Lung (tissue), 12 donors: ENCODE results near the gene MTM1. TPM values are rescaled to one million over a fixed set of nuclear protein-coding genes. Genes with fewer than 3 reads are reported as not detected.

Experiments used
- ATAC-seq: fragments of 200-7000 bp; cut with Tn5 transposase; one replicate; pipeline ENCODE4 v1.9.1; 2020; ENCODE audit warnings: moderate number of reproducible peaks; ENCODE audit not compliant: insufficient read depth, low FRiP score
- DNase-seq, 3 donors: peaks; one replicate each; pipeline ENCODE4 v3.0.0-alpha.2; 2013 to 2017
- H3K27ac ChIP-seq, 2 donors: one replicate each; pipeline ENCODE4 v1.5.1; 2013; ENCODE audit warnings: mild to moderate bottlenecking in 2 of 2, moderate library complexity in 2 of 2, control low read depth in 1 of 2, inconsistent platforms in 1 of 2, low read depth in 1 of 2, low read length in 1 of 2
- H3K27me3 ChIP-seq, 3 donors: one replicate each; pipeline ENCODE4 v1.5.1; 2013; ENCODE audit warnings: low read length in 2 of 3; ENCODE audit not compliant: control insufficient read depth in 3 of 3, insufficient read depth in 3 of 3
- H3K36me3 ChIP-seq, 4 donors: one replicate each; pipeline ENCODE4 v1.5.1; 2013; ENCODE audit warnings: low read length in 4 of 4, mild to moderate bottlenecking in 1 of 4, moderate library complexity in 1 of 4; ENCODE audit not compliant: control insufficient read depth in 4 of 4, insufficient read depth in 4 of 4
- H3K4me1 ChIP-seq, 5 donors: one replicate each; pipeline ENCODE4 v1.5.1; 2013; ENCODE audit warnings: low read length in 5 of 5, mild to moderate bottlenecking in 2 of 5, moderate library complexity in 1 of 5; ENCODE audit not compliant: control insufficient read depth in 5 of 5, insufficient read depth in 5 of 5
- H3K4me3 ChIP-seq: one replicate; pipeline ENCODE4 v1.5.1; 2013; ENCODE audit warnings: mild to moderate bottlenecking, control low read depth, moderate library complexity
- H3K9ac ChIP-seq, 2 donors: one replicate each; pipeline ENCODE4 v1.5.1; 2013; ENCODE audit warnings: low read length in 2 of 2, control low read depth in 1 of 2; ENCODE audit not compliant: insufficient read depth in 1 of 2
- H3K9me3 ChIP-seq, 4 donors: one replicate each; pipeline ENCODE4 v1.5.1; 2013; ENCODE audit warnings: low read length in 3 of 4, mild to moderate bottlenecking in 1 of 4, moderate library complexity in 1 of 4; ENCODE audit not compliant: control insufficient read depth in 4 of 4, insufficient read depth in 3 of 4
- WGBS, 2 donors: extraction: QIAGEN DNeasy Blood & Tissue Kit; methylation state at CpG; one replicate each; pipeline ENCODE4 v1.1.7; 2013; 5-methylcytosine and 5-hydroxymethylcytosine counted together
- polyA plus RNA-seq, 2 donors: library from polyadenylated mRNA; stranded (reverse); fragments of 200-250 nt; gene quantifications; one replicate each; pipeline ENCODE4 v1.2.1, GENCODE V29; 2013
- total RNA-seq, 2 donors: library from RNA; depleted of rRNA in 1 of 2; stranded (reverse); fragments of >200 nt in 1 of 2; gene quantifications; one replicate each; pipeline ENCODE4 v1.2.1, GENCODE V29; 2014 to 2021
- TF ChIP-seq, protein P1 (sequence below): IDR thresholded peaks from 2 replicates; pipeline ENCODE4 v1.5.1; 2012; ENCODE audit warnings: mild to moderate bottlenecking; ENCODE audit errors: control extremely low read depth, extremely low read depth
- donor health status: control.
- donor health status: control.
- donor health status: Bipolar disorder and iron deficiency.
- donor health status: healthy.
- donor health status: DM: yes; HTN: yes; CAD: no.

Gene MTM1
- total and polyA plus RNA-seq, 4 donors: 4.6 to 31.2 (median 14.5) TPM

DNA sequence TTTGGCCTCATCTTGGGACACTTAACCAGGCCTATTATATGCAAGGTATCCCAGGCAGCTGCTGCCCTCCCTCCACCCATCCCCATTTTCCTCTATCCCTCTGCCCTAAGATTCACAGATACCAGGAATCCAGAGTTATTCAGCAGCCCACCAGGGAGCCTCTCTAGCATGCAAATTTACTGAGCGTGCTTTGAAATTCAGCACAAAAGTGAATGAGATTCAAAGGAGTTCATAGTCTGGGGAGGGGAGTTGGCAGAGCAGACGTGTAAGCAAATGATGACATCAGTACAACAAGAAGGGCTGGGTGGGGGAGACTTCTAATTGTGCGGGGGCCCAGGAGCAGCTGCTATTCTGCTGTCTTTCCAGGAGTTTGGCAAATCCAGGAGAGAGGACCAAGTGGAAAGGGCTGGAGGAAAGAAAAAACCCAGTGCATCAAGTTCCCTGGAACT, 1.7 kb upstream of the MTM1 start:
- H3K9me3 ChIP-seq: peaks cover 0 to 3% (median 0%) of the 10 kb centered on the region in 4 donors
- peaks cover 0 to 3% (median 0%) of the 10 kb centered on the region in 3 donors for H3K27me3 ChIP-seq
- no peak overlapping the region for H3K4me3 ChIP-seq
- peaks cover 0 to 12% (median 0%) of the 10 kb centered on the region in 5 donors for H3K4me1 ChIP-seq
- H3K9ac ChIP-seq: no peak overlapping the region
- 61 to 78% methylated on average over 3 of the region's 3 CpGs for WGBS, 2 donors
- no peak for ATAC-seq
- TF ChIP-seq, protein P1, sequence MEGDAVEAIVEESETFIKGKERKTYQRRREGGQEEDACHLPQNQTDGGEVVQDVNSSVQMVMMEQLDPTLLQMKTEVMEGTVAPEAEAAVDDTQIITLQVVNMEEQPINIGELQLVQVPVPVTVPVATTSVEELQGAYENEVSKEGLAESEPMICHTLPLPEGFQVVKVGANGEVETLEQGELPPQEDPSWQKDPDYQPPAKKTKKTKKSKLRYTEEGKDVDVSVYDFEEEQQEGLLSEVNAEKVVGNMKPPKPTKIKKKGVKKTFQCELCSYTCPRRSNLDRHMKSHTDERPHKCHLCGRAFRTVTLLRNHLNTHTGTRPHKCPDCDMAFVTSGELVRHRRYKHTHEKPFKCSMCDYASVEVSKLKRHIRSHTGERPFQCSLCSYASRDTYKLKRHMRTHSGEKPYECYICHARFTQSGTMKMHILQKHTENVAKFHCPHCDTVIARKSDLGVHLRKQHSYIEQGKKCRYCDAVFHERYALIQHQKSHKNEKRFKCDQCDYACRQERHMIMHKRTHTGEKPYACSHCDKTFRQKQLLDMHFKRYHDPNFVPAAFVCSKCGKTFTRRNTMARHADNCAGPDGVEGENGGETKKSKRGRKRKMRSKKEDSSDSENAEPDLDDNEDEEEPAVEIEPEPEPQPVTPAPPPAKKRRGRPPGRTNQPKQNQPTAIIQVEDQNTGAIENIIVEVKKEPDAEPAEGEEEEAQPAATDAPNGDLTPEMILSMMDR: no peak
- H3K27ac ChIP-seq: no peak overlapping the region
- peak in 2 of 3 donors; percentile 41 to 52 for DNase-seq
- no peaks in the 10 kb centered on the region for H3K36me3 ChIP-seq

DNA sequence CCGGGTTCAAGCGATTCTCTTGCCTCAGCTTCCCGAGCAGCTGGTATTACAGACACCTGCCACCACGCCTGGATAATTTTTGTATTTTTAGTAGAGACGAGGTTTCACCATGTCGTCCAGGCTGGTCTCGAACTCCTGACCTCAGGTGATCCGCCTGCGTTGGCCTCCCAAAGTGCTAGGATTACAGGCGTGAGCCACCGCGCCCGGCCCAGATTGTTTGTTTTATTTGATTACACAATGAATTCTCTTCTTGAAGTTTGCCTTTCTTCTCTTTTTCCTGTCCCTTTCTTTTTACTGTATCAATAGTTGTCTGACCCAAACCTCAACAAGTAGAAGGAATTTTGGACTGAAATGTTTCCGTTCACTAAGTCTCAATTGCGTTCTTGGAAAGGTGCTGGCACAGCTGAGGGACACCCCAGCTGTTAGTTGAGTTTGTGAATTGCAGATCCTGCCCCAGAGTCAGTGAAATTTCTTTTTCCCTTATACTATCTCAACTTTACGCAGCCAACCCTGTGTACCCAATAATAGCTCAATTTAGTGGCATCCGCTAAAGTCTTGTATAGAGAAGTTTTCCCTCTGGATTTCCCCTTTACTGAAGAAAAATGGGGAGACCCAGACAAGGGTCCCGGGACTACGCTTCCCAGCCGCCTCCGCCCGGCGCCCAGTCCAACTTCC, 639 bp upstream of the MTM1 start:
- peak overlapping the region in 1 of 2 donors; percentile 29 for H3K27ac ChIP-seq
- no peak for ATAC-seq
- H3K36me3 ChIP-seq: no peaks in the 10 kb centered on the region
- H3K4me3 ChIP-seq: no peak overlapping the region
- H3K9me3 ChIP-seq: peaks cover 0 to 3% (median 0%) of the 10 kb centered on the region in 4 donors
- peaks cover 0 to 12% (median 0%) of the 10 kb centered on the region in 5 donors for H3K4me1 ChIP-seq
- H3K27me3 ChIP-seq: peaks cover 0 to 2% (median 0%) of the 10 kb centered on the region in 3 donors
- TF ChIP-seq, protein P1: no peak
- no peak for DNase-seq
- H3K9ac ChIP-seq: no peak overlapping the region
- 51 to 54% methylated on average over 22 to 23 of the region's 23 CpGs for WGBS, 2 donors

DNA sequence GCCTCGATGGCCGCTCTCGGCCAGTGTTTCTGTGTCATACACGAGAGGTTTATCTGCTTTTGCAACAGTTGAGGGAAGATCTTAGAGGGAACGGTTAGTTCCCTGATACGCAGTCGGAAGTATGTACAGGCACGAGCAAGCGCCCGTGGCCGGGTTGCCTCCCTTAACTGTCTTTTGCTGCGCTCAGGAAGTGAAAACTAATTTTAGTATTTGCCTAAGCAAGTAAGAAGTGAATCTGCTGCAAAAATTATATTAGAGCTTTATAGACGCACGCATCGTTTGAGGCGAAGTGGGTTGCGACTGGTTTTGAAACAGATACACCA, 695 bp downstream of the MTM1 start:
- DNase-seq (peak in 2 of 3 donors; percentile 39 to 52), ATAC-seq (no peak)
- TF ChIP-seq, protein P1: no peak
- peak overlapping the region in 1 of 2 donors; percentile 62 for H3K9ac ChIP-seq
- H3K4me3 ChIP-seq: peak overlapping the region; percentile 79
- H3K27ac ChIP-seq: peak overlapping the region; percentile 83 to 95
- peaks cover 0 to 3% (median 0%) of the 10 kb centered on the region in 4 donors for H3K9me3 ChIP-seq
- no peaks in the 10 kb centered on the region for H3K27me3 ChIP-seq
- peaks cover 0 to 12% (median 0%) of the 10 kb centered on the region in 5 donors for H3K4me1 ChIP-seq
- no peaks in the 10 kb centered on the region for H3K36me3 ChIP-seq
- 2 to 42% methylated on average over 17 of the region's 17 CpGs for WGBS, 2 donors

DNA sequence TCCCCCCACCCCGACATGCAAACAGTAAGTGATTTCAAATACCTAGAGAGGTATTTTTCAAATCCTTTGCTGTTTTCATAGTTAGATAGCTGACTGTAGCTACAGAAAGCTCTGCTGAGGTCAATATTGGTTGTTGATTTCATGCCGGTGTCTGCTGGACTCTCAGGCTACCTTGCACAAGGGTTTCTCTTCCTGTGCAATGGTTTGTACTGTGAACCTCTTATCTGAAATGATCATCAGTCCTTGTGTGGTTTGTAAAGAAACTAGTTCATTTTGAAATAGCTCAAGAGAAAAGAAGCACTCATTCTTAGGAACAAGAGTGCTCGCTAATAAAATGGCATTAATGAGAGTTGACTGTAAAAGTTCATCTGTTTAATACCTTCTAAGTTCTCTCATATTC, 2.1 kb downstream of the MTM1 start:
- ATAC-seq (no peak), DNase-seq (no peak)
- Histone ChIP-seq H3K27me3 (peaks cover 0 to 2% (median 0%) of the 10 kb centered on the region in 3 donors), H3K36me3 (no peaks in the 10 kb centered on the region), H3K9me3 (peaks cover 0 to 3% (median 0%) of the 10 kb centered on the region in 4 donors), H3K27ac (no peak overlapping the region), H3K4me1 (peaks cover 0 to 12% (median 0%) of the 10 kb centered on the region in 5 donors), H3K9ac (no peak overlapping the region), H3K4me3 (no peak overlapping the region)
- 11 to 40% methylated on average over 3 of the region's 3 CpGs for WGBS, 2 donors
- TF ChIP-seq, protein P1: no peak
